H1 (cell line): Measurements from ENCODE around the gene TNRC6B. TPM values are rescaled to one million over a fixed set of nuclear protein-coding genes. Genes with fewer than 3 reads are reported as not detected.

Experiments
- BCL11A ChIP-seq, 2 experiments: IDR thresholded peaks; one replicate each; pipeline ENCODE4 v1.6.1; 2011; ENCODE audit warnings: low read depth in 2 of 2, low read length in 2 of 2, mild to moderate bottlenecking in 2 of 2
- EZH2 ChIP-seq: fragments of 200-600 bp; sonication (generic); IDR thresholded peaks from 2 replicates; pipeline ENCODE4 v1.7.1; 2012; ENCODE audit warnings: low read depth, mild to moderate bottlenecking, moderate library complexity, low read length, inconsistent platforms; ENCODE audit not compliant: severe bottlenecking
- HDAC2 ChIP-seq, 2 experiments: fragments of 300-600 bp in 1 of 2; sonication (generic) in 1 of 2; IDR thresholded peaks; 2 replicates each; pipeline ENCODE4 v1.6.1; 2011 to 2012; ENCODE audit warnings: low read depth in 2 of 2, low read length in 2 of 2, mild to moderate bottlenecking in 2 of 2, moderate library complexity in 2 of 2, borderline replicate concordance in 1 of 2, inconsistent platforms in 1 of 2
- KDM1A ChIP-seq: fragments of 200-600, 300-600 bp; sonication (generic); IDR thresholded peaks from 2 replicates; pipeline ENCODE4 v1.7.1; 2016; ENCODE audit warnings: mild to moderate bottlenecking, low read length, borderline replicate concordance
- KDM5A ChIP-seq: fragments of 200-600 bp; IDR thresholded peaks from 2 replicates; pipeline ENCODE4 v1.7.1; 2012; ENCODE audit warnings: mild to moderate bottlenecking, low read length, inconsistent platforms, mixed read lengths
- RBBP5 ChIP-seq: IDR thresholded peaks from 2 replicates; pipeline ENCODE4 v1.7.1; 2012; ENCODE audit warnings: low read depth, mild to moderate bottlenecking, inconsistent platforms, low read length, moderate library complexity, borderline replicate concordance
- RFX5 ChIP-seq: IDR thresholded peaks from 2 replicates; pipeline ENCODE4 v1.6.1; 2011; ENCODE audit warnings: low read depth, low read length, improper control_type of control experiment, borderline replicate concordance
- SP4 ChIP-seq: IDR thresholded peaks from 2 replicates; pipeline ENCODE4 v1.6.1; 2012; ENCODE audit warnings: low read length, inconsistent platforms
- polyA plus RNA-seq, 7 experiments: library from polyadenylated mRNA; depleted of rRNA in 3 of 7; stranded (reverse) in 5 of 7; unstranded in 2 of 7; fragments of >200 nt in 5 of 7; fragments of 200-250 nt in 2 of 7; gene quantifications; 1 replicate in 5 of 7; 2 replicates in 1 of 7; 4 replicates in 1 of 7; pipeline versions ENCODE4 v1.2.1 to v1.2.3, GENCODE V29; 2011 to 2013; ENCODE audit warnings: missing spikeins in 2 of 7, mixed read lengths in 2 of 7
- total RNA-seq: library from RNA; stranded (reverse); fragmentation: NEBNext Ultra II Directional; extraction: Animal tissue kit (Norgen Biotek cat#: 25700); gene quantifications from 2 replicates; pipeline ENCODE4 v1.2.1, GENCODE V29; 2021
- TF ChIP-seq, protein P1 (sequence below): fragments of 300-600 bp; sonication (generic); IDR thresholded peaks from 2 replicates; pipeline ENCODE4 v1.7.1; 2012; ENCODE audit warnings: low read length, moderate library complexity, mild to moderate bottlenecking, inconsistent platforms; ENCODE audit not compliant: insufficient replicate concordance

TNRC6B gene
- total and polyA plus RNA-seq, 2 of the 8 experiments (the other 6 are each of a cell fraction or from before 2014, with no cell fraction given): 12.5 to 48.9 TPM

- TF ChIP-seq, protein P1, sequence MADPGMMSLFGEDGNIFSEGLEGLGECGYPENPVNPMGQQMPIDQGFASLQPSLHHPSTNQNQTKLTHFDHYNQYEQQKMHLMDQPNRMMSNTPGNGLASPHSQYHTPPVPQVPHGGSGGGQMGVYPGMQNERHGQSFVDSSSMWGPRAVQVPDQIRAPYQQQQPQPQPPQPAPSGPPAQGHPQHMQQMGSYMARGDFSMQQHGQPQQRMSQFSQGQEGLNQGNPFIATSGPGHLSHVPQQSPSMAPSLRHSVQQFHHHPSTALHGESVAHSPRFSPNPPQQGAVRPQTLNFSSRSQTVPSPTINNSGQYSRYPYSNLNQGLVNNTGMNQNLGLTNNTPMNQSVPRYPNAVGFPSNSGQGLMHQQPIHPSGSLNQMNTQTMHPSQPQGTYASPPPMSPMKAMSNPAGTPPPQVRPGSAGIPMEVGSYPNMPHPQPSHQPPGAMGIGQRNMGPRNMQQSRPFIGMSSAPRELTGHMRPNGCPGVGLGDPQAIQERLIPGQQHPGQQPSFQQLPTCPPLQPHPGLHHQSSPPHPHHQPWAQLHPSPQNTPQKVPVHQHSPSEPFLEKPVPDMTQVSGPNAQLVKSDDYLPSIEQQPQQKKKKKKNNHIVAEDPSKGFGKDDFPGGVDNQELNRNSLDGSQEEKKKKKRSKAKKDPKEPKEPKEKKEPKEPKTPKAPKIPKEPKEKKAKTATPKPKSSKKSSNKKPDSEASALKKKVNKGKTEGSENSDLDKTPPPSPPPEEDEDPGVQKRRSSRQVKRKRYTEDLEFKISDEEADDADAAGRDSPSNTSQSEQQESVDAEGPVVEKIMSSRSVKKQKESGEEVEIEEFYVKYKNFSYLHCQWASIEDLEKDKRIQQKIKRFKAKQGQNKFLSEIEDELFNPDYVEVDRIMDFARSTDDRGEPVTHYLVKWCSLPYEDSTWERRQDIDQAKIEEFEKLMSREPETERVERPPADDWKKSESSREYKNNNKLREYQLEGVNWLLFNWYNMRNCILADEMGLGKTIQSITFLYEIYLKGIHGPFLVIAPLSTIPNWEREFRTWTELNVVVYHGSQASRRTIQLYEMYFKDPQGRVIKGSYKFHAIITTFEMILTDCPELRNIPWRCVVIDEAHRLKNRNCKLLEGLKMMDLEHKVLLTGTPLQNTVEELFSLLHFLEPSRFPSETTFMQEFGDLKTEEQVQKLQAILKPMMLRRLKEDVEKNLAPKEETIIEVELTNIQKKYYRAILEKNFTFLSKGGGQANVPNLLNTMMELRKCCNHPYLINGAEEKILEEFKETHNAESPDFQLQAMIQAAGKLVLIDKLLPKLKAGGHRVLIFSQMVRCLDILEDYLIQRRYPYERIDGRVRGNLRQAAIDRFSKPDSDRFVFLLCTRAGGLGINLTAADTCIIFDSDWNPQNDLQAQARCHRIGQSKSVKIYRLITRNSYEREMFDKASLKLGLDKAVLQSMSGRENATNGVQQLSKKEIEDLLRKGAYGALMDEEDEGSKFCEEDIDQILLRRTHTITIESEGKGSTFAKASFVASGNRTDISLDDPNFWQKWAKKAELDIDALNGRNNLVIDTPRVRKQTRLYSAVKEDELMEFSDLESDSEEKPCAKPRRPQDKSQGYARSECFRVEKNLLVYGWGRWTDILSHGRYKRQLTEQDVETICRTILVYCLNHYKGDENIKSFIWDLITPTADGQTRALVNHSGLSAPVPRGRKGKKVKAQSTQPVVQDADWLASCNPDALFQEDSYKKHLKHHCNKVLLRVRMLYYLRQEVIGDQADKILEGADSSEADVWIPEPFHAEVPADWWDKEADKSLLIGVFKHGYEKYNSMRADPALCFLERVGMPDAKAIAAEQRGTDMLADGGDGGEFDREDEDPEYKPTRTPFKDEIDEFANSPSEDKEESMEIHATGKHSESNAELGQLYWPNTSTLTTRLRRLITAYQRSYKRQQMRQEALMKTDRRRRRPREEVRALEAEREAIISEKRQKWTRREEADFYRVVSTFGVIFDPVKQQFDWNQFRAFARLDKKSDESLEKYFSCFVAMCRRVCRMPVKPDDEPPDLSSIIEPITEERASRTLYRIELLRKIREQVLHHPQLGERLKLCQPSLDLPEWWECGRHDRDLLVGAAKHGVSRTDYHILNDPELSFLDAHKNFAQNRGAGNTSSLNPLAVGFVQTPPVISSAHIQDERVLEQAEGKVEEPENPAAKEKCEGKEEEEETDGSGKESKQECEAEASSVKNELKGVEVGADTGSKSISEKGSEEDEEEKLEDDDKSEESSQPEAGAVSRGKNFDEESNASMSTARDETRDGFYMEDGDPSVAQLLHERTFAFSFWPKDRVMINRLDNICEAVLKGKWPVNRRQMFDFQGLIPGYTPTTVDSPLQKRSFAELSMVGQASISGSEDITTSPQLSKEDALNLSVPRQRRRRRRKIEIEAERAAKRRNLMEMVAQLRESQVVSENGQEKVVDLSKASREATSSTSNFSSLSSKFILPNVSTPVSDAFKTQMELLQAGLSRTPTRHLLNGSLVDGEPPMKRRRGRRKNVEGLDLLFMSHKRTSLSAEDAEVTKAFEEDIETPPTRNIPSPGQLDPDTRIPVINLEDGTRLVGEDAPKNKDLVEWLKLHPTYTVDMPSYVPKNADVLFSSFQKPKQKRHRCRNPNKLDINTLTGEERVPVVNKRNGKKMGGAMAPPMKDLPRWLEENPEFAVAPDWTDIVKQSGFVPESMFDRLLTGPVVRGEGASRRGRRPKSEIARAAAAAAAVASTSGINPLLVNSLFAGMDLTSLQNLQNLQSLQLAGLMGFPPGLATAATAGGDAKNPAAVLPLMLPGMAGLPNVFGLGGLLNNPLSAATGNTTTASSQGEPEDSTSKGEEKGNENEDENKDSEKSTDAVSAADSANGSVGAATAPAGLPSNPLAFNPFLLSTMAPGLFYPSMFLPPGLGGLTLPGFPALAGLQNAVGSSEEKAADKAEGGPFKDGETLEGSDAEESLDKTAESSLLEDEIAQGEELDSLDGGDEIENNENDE: no peak
- TF ChIP-seq KDM5A (no peak), HDAC2 (IDR thresholded peaks at IDR 0.05; ENCODE audit: borderline replicate concordance in 1 of 2, low read depth in 2 of 2, low read length in 2 of 2) (no peak), EZH2 (no peak), BCL11A (IDR thresholded peaks at IDR 0.05; ENCODE audit: low read depth in 2 of 2, low read length in 2 of 2) (no peak), RBBP5 (no peak), SP4 (no peak), RFX5 (no peak), KDM1A (no peak)
Observed at GRCh38 chr22:40226620-40227019, 48.9 kb downstream of the TNRC6B start (continued).
